Retinal pigment epithelial cell (primary cell): ENCODE data around the gene COL20A1.

Experiments used
- DNase-seq: peaks from one replicate; pipeline ENCODE4 v3.0.0-alpha.2; 2010; ENCODE audit warnings: low read depth
- H3K4me3 ChIP-seq: 2 replicates; pipeline ENCODE4 v1.5.1; 2011; ENCODE audit warnings: mild to moderate bottlenecking, low read length, control low read depth, moderate library complexity
- TF ChIP-seq, protein P1 (sequence below): conservative IDR thresholded peaks from 2 replicates; pipeline ENCODE4 v1.5.1; 2011; ENCODE audit warnings: low read depth, low read length, control low read depth, inconsistent platforms

Gene COL20A1

GRCh38 chr20:63327231-63327745, 34.3 kb downstream of the COL20A1 start:
- TF ChIP-seq, protein P1, sequence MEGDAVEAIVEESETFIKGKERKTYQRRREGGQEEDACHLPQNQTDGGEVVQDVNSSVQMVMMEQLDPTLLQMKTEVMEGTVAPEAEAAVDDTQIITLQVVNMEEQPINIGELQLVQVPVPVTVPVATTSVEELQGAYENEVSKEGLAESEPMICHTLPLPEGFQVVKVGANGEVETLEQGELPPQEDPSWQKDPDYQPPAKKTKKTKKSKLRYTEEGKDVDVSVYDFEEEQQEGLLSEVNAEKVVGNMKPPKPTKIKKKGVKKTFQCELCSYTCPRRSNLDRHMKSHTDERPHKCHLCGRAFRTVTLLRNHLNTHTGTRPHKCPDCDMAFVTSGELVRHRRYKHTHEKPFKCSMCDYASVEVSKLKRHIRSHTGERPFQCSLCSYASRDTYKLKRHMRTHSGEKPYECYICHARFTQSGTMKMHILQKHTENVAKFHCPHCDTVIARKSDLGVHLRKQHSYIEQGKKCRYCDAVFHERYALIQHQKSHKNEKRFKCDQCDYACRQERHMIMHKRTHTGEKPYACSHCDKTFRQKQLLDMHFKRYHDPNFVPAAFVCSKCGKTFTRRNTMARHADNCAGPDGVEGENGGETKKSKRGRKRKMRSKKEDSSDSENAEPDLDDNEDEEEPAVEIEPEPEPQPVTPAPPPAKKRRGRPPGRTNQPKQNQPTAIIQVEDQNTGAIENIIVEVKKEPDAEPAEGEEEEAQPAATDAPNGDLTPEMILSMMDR, result no peak
- H3K4me3 ChIP-seq, result no peak overlapping the region
- no peak for DNase-seq

DNA sequence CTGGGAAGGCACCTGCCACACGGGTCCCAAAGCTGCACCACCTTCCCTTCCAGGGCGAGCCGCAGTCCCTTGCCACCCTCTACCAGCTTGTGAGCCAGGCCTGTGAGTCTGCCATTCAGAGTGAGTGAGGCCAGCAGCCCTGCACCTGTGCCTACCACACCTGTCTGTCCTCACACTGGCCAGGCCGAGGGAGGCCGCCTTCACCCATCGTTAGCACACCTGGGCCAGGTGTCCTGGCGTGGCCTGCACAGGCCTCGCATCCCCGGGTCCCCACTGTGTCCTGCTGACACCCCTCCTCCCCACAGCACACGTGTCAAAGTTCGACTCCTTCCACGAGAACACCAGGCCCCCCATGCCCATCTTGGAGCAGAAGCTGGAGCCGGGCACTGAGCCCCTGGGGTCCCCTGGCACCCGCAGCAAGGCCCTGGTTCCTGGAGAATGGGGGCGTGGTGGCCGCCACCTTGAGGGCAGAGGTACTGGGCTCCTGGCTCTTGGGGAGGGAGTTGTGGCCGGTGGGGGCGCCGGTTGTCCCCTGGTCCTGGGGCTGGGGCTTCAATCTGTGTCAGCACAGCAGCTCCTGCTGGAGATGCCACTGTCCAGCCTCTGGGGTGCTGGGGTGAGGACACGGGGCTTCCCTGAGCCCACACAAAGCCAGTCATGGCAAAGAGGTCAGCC, 35.2 kb downstream of the COL20A1 start:
- no peak overlapping the region for H3K4me3 ChIP-seq
- DNase-seq, result no peak
- TF ChIP-seq, protein P1, result no peak

- no peak for DNase-seq
- TF ChIP-seq, protein P1, result no peak
- H3K4me3 ChIP-seq, result no peak overlapping the region
Observed at GRCh38 chr20:63328718-63329275, 35.8 kb downstream of the COL20A1 start.

- no peak overlapping the region for H3K4me3 ChIP-seq
- TF ChIP-seq, protein P1, result no peak
- DNase-seq, result no peak
Observed at GRCh38 chr20:63329331-63330083, 36.5 kb downstream of the COL20A1 start.

- no peak for DNase-seq
- no peak overlapping the region for H3K4me3 ChIP-seq
- TF ChIP-seq, protein P1, result no peak
Observed at GRCh38 chr20:63330084-63330760, 37.2 kb downstream of the COL20A1 start.

DNA sequence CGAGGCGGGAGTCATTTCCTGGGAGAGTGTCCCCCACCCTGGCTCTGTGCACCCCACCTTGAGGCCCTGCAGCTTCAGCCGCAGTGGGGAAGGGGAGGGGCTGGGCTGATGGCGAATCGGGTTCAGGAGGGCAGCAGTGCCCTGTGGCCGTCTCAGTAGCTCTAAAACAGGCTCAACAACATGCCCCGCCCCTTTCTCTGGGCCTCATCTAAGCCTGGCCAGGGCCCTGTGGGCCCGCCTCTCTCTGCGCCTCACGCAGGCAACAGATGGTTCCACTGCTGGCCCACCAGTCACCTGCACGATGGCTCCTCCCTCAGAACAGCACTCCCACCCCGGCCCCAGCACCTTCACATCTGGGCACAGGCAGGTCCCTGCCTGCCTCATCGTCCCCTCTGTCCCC, 38.0 kb downstream of the COL20A1 start:
- TF ChIP-seq, protein P1, result no peak
- no peak for DNase-seq

More for the DNA sequence above, 38.0 kb downstream of the COL20A1 start:
- no peak overlapping the region for H3K4me3 ChIP-seq
